Measurements from ENCODE around the gene CCDC106. TPM values are rescaled to one million over a fixed set of nuclear protein-coding genes. Genes with fewer than 3 reads are reported as not detected.
A peak's percentile ranks its signal among the peaks of the same experiment; 100 is the strongest.

The CCDC106 gene
- total RNA-seq, 1 experiment from 2014 or later: 17.6 TPM

- DNase-seq (ENCODE audit: low read depth): no peak
These were observed 2.1 kb downstream of the CCDC106 start for GRCh38 chr19:55650126-55650557.

DNA sequence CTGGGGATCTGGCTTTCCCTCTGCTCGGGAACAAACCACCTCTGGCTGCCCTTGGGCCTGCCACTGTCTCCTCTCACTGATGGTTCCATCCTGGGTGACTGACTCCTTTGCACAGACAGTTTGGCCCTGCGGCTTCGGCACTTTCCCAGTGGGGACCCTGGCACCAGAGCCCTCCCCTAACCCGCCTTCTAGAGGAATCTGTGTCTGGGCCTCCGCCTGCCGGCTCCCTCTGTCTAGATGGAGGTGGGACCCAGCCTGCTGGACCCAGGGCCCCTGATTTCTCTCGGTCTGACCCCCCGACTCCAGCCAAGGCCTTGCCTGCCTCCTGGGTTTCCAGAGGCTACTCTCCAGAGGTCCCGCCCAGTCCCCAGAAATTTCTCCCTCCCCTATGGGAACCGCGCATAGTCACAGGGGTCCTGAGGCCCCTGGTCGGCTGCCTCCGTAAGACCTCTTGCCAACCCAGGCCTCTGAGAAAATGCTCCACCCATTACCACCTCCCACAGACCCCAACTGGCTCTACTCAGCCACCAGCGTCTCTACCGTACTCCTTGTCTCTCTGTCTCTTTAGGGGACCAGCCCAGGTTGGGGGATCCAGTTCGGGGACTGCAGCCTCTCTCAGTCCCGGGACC is 2.7 kb downstream of the CCDC106 start:
- DNase-seq (ENCODE audit: low read depth): no peak

- no peak for DNase-seq (ENCODE audit: low read depth)
These were observed 3.2 kb downstream of the CCDC106 start for GRCh38 chr19:55651236-55651635.

- DNase-seq (ENCODE audit: low read depth): no peak
These were observed 4.5 kb downstream of the CCDC106 start for GRCh38 chr19:55652311-55653128.

DNA sequence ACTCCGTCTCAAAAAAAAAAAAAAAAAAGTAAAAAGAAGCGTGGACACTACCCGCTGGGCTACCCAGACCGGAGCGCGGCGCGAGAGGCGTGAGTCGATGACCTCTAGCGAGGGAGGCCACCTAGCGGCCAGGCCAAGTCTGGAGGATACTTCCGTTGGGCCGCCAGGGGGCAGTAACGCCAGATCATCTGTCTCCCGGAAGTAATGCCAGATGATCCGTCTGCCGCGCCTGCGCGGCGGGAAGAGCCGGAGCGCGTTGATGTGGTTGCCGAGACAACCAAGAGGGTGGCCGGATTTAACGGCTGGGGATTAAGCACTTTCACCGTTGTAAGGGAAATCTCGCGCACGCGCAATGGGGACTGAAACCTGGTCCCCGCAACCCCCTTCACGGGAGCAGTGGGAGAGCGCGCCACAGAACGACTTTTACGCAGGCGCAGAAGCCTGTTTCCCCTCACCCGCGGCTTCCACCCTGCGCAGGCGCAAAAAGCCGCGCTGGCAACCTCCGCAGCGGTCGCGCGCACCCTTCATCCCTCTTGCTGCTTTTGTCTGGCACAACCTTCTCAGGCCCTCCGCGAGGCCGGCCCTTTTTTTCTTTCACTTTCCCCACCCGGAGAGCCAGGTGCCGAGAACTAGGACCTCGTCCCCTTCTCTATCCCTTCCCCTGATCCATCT is 5.8 kb downstream of the CCDC106 start:
- DNase-seq (ENCODE audit: low read depth): peak; percentile 98

- DNase-seq (ENCODE audit: low read depth): peak; percentile 98
These were observed 6.4 kb downstream of the CCDC106 start for GRCh38 chr19:55654323-55654867.

DNA sequence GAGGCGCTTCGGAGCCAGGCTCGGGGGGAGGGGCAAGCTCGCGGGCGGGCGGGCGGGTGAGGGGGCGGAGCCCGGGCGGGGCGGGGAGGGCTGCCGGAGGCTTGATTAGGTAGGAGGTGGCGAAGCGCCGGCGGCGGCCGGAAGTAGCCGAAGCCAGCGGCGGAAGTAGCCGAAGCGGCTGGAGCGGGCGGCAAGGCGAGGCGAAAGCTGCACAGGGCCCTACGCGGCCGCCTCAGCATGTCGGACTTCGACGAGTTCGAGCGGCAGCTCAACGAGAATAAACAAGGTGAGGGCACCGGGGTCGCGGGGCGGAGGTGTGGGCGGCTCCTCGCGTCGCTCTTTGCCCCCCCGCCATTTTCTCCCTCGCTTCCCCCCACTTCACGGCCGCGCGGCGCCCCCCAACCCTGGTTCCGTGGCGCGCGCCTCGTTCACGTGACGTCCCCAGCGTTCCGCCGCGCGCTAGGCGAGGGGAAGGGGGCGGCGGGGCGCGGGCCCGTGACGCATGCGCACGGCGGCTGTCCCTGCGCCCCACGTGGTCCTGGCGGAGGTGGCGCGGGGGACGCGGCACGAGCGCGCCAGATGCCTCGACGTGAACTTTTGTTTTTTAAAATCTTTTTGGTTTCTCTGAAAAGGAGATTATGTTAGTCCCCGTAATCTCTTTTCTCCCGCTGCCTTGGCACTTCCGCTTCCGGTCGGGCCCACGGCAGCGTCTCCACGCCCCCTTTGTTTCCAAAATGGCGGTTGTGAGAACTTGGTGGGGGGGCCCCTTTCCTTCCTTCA is 7.0 kb downstream of the CCDC106 start, which contains the start of gene U2AF2:
Gene U2AF2, plus strand, starts transcription at position 168 of the 780 bp plus-strand sequence. Its CDS starts 70 bp downstream, at position 238.
- peak; percentile 92 for DNase-seq (ENCODE audit: low read depth)

GRCh38 chr19:55655648-55656040 is 7.6 kb downstream of the CCDC106 start:
- no peak for DNase-seq (ENCODE audit: low read depth)

DNA sequence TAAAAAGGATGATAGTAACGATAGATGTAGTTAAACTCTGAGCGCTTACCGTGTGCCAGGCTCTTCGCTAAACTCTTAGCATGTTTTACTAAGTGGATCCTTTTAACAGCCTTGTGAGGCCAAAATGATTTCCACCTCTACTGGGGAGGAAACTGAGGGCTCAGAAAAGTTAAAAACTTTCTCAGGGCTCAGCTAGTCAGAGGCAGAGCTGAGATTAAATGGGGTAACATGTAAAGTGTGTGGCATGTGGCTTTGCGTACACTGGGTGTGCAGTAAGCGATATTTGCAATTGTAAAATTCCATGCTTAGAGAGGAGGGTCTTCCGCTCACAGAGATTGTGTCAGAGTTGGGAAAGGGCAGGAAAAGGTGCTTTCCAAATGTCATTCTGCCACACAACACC is 8.5 kb downstream of the CCDC106 start:
- DNase-seq (ENCODE audit: low read depth): no peak

GRCh38 chr19:55656988-55657747 is 9.2 kb downstream of the CCDC106 start:
- no peak for DNase-seq (ENCODE audit: low read depth)

GRCh38 chr19:55658846-55659459 is 10.9 kb downstream of the CCDC106 start:
- DNase-seq (ENCODE audit: low read depth): no peak

DNA sequence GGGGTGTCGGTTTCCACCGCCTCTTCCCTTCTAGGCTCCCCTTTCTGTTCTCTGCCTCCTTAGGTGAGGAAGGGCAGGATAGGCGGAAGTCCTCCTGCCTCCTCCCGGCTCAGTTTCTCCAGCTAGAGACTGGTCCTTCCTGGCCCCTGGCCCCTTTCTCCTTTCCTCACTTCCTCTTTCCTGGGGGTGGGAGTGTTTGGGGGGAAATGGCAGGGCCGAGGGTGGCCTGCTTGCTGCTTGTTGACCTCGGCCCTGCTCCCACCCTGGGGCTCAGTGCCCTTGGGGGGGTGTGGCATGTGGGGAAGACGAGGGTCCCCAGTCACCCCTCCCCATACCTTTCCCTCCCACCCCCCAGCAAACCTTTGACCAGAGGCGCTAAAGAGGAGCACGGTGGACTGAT is 11.8 kb downstream of the CCDC106 start:
- DNase-seq (ENCODE audit: low read depth): no peak

DNA sequence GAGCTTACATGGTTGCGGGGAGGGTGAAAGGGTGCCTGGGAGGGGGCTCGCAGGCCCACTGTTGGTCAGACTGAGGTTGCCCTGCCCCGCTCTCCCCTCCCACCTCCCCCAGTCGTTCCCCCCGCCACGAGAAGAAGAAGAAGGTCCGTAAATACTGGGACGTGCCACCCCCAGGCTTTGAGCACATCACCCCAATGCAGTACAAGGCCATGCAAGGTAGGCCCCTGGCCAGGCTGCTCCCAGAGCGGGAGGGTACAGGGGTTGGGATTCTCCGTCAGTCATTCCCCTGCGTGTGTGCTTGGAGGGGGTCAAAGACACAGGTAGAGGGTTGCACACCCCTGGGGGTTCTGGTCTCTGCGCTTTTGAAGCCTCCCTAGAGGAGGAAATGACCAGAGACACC is 12.4 kb downstream of the CCDC106 start:
- DNase-seq (ENCODE audit: low read depth): no peak

- DNase-seq (ENCODE audit: low read depth): no peak
These were observed 13.0 kb downstream of the CCDC106 start for GRCh38 chr19:55660991-55661390.

DNA sequence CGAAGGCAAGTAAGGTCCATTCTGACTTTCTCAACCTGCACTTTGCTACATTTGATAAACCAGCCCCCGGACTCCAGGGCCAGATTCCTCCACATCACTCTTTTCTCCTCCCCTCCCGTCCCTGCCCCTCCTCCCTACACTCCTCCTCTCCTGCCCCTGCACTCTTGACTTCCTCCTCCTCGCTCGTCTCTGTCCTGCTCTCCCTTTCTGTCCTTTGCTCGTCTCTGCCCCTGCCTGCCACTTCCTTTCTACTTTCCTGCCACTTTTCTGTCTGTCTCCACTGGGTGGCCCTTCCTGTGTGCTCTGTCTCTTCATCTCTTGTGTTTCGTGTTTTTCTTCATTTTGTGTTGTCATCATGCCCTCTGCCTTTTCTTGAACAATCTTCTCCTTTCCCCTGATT is 13.8 kb downstream of the CCDC106 start:
- no peak for DNase-seq (ENCODE audit: low read depth)

DNA sequence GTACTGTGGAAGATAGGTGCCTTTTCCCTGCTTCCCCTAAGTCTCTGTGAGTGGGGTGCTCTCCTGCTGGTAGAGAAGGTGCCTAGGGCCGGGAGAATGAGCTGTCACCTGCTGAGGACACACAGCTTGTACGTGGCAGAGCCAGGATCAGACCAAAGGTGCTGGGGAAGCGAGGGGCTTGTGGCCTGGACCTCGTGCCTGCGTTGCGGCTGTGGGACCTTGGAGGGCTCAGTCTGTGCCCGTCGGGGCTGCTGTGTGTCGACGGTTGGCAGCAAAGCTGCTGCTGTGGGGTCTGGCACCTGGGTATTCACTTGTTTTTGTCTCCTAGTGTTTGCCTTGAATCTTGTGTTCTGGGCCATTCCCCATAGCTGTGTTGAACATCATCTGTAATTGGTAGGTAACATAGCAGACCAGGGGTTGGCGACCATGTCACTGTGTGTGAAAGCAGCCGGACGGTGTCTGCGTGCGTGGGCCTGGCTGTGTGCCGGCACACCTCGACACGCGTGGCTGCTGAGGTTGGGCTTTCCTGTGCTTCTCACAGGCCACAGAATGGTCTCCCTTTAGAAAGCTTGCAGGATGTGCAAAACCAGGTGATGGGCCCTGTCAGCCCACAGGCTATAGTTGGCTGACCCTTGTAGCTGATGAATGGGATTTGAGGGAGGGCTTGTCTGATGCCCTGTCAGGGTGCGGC is 16.0 kb downstream of the CCDC106 start:
- no peak for DNase-seq (ENCODE audit: low read depth)

- no peak for DNase-seq (ENCODE audit: low read depth)
These were observed 18.5 kb downstream of the CCDC106 start for GRCh38 chr19:55666343-55667005.

- DNase-seq (ENCODE audit: low read depth): no peak
These were observed 19.0 kb downstream of the CCDC106 start for GRCh38 chr19:55667006-55667381.

DNA sequence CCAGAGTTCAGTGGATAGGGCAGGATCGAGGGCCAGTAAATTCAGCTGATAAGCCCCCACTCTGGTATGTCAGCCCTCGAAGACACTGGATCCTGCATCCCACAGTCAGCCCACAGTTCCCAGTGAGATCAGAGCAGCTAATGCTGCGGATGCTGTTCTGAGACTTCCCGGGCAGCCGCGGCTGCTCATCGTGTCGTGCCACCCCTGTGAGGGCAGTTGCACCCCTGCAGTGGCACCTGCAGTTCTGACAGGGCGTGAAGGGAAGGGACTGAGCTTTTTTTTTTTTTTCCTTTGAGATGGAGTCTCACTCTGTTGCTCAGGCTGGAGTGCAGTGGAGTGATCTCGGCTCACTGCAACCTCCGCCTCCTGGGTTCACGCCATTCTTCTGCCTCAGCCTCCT is 19.5 kb downstream of the CCDC106 start:
- DNase-seq (ENCODE audit: low read depth): no peak
